ENCODE data around the gene KRT7. TPM values are rescaled to one million over a fixed set of nuclear protein-coding genes. Genes with fewer than 3 reads are reported as not detected.
"Not testable (repeated sequence)": the region's sequence is repeated elsewhere in the genome, so short reads cannot be mapped to it uniquely, and the experiment has no call there.

KRT7 gene
- total RNA-seq, 1 donor from 2014 or later = 90.3 TPM

DNA sequence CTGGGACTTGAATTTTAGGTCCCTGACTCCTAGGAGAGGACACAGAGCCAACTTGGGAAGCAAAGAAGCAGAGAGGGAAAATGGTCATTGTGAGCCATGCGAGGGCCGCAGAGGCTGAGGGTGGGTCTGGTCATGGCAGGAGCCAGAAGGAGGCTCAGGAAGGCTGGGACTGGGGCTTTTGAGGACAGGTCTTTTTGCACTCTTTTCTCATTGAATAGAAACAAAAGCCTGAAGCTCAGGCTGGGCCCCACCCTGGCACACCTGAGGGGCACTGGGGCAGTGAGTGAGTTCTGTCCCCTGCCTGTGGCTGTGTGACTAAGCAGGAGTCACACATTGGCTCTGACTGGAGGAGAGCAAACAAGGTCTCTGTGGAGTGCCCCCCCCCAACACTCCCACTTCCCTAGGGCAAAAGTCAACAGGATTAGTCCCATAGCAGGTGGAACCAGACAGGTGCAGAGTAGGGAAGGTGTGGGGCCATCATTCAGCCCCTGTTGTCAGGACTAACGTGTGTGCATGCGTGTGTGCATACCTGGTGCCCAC is 2.8 kb downstream of the KRT7 start:
- TF ChIP-seq, protein P1, sequence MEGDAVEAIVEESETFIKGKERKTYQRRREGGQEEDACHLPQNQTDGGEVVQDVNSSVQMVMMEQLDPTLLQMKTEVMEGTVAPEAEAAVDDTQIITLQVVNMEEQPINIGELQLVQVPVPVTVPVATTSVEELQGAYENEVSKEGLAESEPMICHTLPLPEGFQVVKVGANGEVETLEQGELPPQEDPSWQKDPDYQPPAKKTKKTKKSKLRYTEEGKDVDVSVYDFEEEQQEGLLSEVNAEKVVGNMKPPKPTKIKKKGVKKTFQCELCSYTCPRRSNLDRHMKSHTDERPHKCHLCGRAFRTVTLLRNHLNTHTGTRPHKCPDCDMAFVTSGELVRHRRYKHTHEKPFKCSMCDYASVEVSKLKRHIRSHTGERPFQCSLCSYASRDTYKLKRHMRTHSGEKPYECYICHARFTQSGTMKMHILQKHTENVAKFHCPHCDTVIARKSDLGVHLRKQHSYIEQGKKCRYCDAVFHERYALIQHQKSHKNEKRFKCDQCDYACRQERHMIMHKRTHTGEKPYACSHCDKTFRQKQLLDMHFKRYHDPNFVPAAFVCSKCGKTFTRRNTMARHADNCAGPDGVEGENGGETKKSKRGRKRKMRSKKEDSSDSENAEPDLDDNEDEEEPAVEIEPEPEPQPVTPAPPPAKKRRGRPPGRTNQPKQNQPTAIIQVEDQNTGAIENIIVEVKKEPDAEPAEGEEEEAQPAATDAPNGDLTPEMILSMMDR (IDR thresholded peaks at IDR 0.05; ENCODE audit: unreplicated experiment) = no peak
- no peaks in the 10 kb centered on the region for H3K9me3 Mint-ChIP-seq
- no peak overlapping the region for H3K4me3 Mint-ChIP-seq
- H3K27ac Mint-ChIP-seq = no peak overlapping the region
- peaks cover 4% of the 10 kb centered on the region for H3K36me3 Mint-ChIP-seq
- peaks cover 35% of the 10 kb centered on the region for H3K4me1 Mint-ChIP-seq
- H3K27me3 Mint-ChIP-seq (ENCODE audit: low read depth) = peaks cover 34% of the 10 kb centered on the region
- DNase-seq (ENCODE audit: low spot score in 2 of 2, unreplicated experiment in 2 of 2) = no peak

DNA sequence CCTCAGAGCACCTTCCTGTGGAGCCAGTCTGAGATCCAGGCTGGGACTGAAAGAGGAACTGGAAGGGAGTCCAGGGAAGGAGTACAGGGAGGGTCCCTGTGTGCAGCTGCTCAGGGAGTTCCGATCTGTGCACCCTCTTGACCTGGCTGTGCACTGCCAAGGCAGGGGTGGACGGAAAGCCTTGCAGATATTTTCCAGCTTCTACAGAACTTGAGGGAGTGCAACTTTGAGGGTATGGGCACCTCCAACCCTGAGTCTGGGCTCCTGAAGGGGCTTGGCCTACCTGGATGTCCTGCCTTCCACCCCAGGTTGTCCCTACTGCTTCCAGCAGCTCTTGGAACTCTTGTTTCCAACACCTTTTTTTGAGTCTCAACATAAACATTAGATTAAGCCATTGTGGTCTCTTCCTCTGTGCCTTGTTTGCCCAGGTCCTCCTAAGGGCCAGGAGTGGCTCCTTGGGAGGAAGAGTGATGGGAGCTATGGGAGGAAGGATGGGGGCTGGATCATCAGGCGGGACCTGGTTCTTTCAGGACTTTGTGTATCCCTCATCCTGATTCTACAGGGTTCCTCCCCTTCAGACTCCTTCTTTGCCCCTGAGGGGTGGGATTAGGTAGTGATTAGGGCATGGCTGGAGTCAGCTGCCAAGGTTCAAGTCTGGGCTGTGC is 3.5 kb downstream of the KRT7 start:
- Mint-ChIP-seq H3K27ac (no peak overlapping the region), H3K36me3 (peaks cover 4% of the 10 kb centered on the region), H3K27me3 (ENCODE audit: low read depth) (peaks cover 30% of the 10 kb centered on the region), H3K4me3 (no peak overlapping the region), H3K4me1 (peaks cover 30% of the 10 kb centered on the region), H3K9me3 (no peaks in the 10 kb centered on the region)
- TF ChIP-seq, protein P1 (IDR thresholded peaks at IDR 0.05; ENCODE audit: unreplicated experiment) = no peak
- DNase-seq (ENCODE audit: low spot score in 2 of 2, unreplicated experiment in 2 of 2) = no peak

DNA sequence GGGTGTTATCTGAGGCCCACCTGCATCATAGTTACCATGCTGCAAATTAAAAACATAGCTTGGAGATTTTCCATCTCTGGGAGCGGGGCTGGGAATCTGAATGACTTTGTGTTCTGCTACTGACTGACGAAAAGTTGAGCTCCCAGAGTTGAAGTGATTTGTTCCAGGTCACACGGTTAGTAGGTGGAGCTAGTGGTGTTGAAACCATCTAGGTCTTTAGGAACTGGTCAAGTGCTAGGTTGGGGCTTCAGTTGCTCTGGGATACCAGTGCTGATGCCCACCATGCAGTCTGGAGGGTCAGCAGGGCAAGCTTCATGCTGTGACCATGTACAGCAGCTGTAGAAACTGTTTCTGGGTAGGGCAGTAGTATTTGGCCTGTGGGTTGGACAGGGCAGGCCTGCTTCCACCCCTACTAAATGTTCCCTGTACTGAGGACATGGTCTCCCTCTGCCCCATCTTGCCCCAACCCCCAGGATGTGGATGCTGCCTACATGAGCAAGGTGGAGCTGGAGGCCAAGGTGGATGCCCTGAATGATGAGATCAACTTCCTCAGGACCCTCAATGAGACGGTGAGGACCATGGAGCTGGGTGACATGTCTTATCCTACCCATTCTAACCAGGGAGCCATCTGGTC is 5.3 kb downstream of the KRT7 start:
- DNase-seq (ENCODE audit: low spot score in 2 of 2, unreplicated experiment in 2 of 2) = no peak
- peaks cover 19% of the 10 kb centered on the region for H3K4me1 Mint-ChIP-seq

DNA sequence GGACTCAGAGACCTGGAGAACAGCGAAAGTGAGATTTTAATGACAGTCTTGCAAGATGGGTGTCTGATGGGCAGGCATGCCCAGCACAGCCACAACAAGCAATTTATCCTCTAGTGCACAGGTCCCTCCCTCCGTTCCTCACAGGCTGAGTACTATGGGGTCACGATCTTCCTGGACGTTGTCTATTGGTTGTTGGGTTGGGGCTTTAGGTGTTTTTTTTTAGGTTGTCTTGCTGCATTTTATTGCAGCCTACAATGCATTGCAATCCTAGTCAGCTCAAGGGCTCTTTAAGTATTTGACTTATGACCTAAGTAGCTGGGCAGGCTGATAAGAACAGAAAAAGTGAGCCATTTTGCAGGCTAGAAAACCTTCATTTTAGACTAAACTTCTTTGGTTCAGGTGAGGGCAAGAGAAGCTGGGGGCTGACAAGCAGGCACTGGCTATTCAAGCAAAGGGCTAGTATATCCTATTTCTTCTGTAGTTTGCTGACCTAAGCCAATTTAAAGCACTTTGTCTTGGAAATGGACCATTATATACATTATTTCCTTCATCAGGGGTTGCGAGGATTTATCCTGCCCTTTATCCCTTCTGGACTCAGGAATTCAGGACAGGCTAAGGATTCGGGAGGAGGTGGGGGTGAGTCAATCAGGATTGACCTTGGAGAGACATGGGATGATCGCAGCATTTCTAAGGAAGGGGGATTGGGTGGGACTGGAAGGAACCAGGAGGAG is 6.0 kb downstream of the KRT7 start:
- TF ChIP-seq, protein P1 (IDR thresholded peaks at IDR 0.05; ENCODE audit: unreplicated experiment) = no peak
- Mint-ChIP-seq H3K9me3 (no peaks in the 10 kb centered on the region), H3K27ac (no peak overlapping the region), H3K36me3 (peaks cover 4% of the 10 kb centered on the region), H3K4me3 (no peak overlapping the region), H3K4me1 (peaks cover 21% of the 10 kb centered on the region), H3K27me3 (ENCODE audit: low read depth) (peaks cover 10% of the 10 kb centered on the region)
- DNase-seq (ENCODE audit: low spot score in 2 of 2, unreplicated experiment in 2 of 2) = no peak

More for the DNA sequence above, 5.3 kb downstream of the KRT7 start:
- H3K36me3 Mint-ChIP-seq = peaks cover 4% of the 10 kb centered on the region
- H3K27me3 Mint-ChIP-seq (ENCODE audit: low read depth) = peaks cover 15% of the 10 kb centered on the region
- TF ChIP-seq, protein P1 (IDR thresholded peaks at IDR 0.05; ENCODE audit: unreplicated experiment) = no peak
- H3K9me3 Mint-ChIP-seq = no peaks in the 10 kb centered on the region
- no peak overlapping the region for H3K27ac Mint-ChIP-seq
- no peak overlapping the region for H3K4me3 Mint-ChIP-seq

DNA sequence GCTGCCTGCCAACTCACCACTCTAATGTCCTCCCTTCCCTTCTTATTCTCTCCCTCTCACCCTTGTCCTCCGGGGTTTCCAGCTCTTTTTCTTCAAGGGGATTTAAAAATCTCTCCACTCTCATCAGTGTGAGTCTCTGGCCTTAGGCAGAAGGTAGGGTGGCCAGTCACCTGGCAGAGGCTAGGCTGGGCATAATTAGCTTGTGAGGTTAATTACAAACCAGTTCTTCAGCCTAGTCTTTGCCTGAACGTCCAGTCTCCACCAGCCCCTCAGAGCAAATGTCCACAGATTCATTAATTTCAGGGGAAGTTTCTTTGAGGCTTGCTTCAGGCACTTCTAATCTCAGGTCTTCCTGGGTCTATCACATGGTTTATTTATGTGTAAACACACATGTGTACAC is 6.7 kb downstream of the KRT7 start:
- H3K9me3 Mint-ChIP-seq = no peaks in the 10 kb centered on the region
- TF ChIP-seq, protein P1 (IDR thresholded peaks at IDR 0.05; ENCODE audit: unreplicated experiment) = no peak
- no peak for DNase-seq (ENCODE audit: low spot score in 2 of 2, unreplicated experiment in 2 of 2)
- peaks cover 21% of the 10 kb centered on the region for H3K4me1 Mint-ChIP-seq
- no peak overlapping the region for H3K4me3 Mint-ChIP-seq
- peaks cover 4% of the 10 kb centered on the region for H3K36me3 Mint-ChIP-seq
- H3K27ac Mint-ChIP-seq = no peak overlapping the region
- peaks cover 4% of the 10 kb centered on the region for H3K27me3 Mint-ChIP-seq (ENCODE audit: low read depth)

DNA sequence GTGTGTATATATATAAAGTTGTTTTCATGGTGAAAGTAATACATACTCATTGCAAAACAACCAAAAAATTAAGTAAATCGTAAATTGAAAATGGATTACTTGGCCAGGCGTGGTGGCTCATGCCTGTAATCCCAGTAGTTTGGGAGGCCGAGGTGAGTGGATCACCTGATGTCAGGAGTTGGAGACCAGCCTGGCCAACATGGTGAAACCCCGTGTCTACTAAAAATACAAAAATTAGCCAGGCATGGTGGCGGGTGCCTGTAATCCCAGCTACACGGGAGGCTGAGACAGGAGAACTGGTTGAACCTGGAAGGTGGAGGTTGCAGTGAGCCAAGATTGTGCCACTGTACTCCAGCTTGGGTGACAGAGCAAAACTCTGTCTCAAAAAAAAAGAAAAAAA is 7.2 kb downstream of the KRT7 start:
- peaks cover 24% of the 10 kb centered on the region for H3K4me1 Mint-ChIP-seq
- DNase-seq (ENCODE audit: low spot score in 2 of 2, unreplicated experiment in 2 of 2); H3K27me3 Mint-ChIP-seq (ENCODE audit: low read depth); H3K36me3 Mint-ChIP-seq; H3K9me3 Mint-ChIP-seq; H3K27ac Mint-ChIP-seq; H3K4me3 Mint-ChIP-seq: not testable (repeated sequence)
